Activated naive CD8-positive, alpha-beta T cell (primary cell): ENCODE data around the gene M1AP.

Experiments
- H3K27ac Mint-ChIP-seq: one replicate; pipeline ENCODE4 v1.8.0; 2021; ENCODE audit warnings: mixed read lengths
- H3K27me3 Mint-ChIP-seq: one replicate; pipeline ENCODE4 v1.8.0; 2021; ENCODE audit warnings: mixed read lengths
- H3K36me3 Mint-ChIP-seq: one replicate; pipeline ENCODE4 v1.8.0; 2021; ENCODE audit warnings: mixed read lengths
- H3K4me1 Mint-ChIP-seq: one replicate; pipeline ENCODE4 v1.8.0; 2021; ENCODE audit warnings: low read depth, mixed read lengths
- H3K4me3 Mint-ChIP-seq: one replicate; pipeline ENCODE4 v1.8.0; 2021; ENCODE audit warnings: mild to moderate bottlenecking, mixed read lengths
- H3K9me3 Mint-ChIP-seq: one replicate; pipeline ENCODE4 v1.8.0; 2021; ENCODE audit warnings: low read depth, mixed read lengths

The M1AP gene

GRCh38 chr2:74588664-74589063, 59.5 kb downstream of the M1AP start:
- no peaks in the 10 kb centered on the region for H3K9me3 Mint-ChIP-seq
- no peak overlapping the region for H3K4me3 Mint-ChIP-seq
- H3K27me3 Mint-ChIP-seq = peaks cover 4% of the 10 kb centered on the region
- H3K36me3 Mint-ChIP-seq = no peaks in the 10 kb centered on the region
- H3K4me1 Mint-ChIP-seq = peaks cover 8% of the 10 kb centered on the region
- H3K27ac Mint-ChIP-seq = no peak overlapping the region

DNA sequence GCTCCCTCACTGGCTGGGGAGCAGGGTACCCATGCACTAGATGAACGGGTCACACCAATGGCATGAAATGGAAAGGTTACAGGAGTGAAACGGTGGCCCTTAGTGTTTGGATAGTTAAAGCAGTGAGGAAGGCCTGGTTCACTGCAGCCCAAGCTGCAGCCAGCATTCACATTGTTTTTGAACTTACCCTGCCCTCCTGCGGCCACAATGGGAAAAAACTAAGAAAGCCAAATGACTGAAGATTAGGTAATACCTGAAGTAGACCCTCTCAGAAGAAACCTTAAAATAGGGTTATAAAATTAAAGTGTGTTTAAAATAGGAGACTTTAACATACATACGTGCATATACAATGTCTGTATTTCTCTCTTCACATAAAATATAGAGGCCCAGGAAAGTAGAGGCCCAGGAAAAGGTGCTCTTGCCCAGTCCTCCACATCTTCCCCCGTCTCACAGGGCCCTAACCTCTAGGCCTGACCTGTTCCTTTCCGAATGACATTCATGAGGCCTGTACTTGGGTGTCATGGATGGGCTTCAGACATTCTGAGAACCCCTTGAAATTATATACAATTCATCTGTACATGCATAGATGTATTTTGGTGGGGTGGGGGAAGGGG, 60.4 kb downstream of the M1AP start:
- H3K4me1 Mint-ChIP-seq = peaks cover 8% of the 10 kb centered on the region
- peaks cover under 1% of the 10 kb centered on the region for H3K27me3 Mint-ChIP-seq
- H3K9me3 Mint-ChIP-seq = no peaks in the 10 kb centered on the region
- no peak overlapping the region for H3K27ac Mint-ChIP-seq
- no peak overlapping the region for H3K4me3 Mint-ChIP-seq
- H3K36me3 Mint-ChIP-seq = no peaks in the 10 kb centered on the region

DNA sequence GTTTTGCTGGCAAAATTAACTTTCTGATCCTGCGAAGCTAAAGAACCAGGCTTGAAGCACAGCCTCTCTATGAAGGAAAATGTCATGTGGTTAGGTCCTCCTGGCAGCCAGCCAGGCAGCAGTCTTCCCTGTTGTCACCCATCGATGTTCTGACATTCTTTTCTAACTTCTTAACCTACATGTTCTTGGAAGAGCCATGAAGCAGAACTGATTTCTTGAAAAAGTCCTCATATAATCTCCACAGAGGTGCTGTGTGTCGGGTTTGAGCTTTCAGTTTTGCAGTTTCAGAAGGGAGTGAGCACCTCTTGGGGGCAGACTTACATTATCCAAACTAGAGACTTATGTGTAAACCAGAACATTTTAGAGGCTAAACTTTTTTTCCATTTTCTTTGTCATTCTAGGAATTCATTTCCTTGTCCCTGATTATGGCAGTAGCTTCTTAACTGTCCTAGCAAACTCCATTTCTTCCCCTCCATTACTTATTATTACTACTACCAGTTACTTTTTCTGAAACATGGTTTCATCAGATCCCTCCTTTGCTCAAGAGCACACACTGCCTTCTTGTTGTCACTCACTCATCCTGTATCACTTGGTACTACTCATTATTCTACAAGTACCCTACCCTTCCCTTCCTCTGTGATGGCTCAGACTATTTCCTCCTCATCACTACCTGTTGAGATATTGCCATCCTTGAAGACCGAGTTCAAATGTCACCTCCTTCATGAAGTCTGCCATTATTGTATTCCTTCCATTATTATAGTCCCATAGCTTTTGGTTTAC, 62.5 kb downstream of the M1AP start:
- no peaks in the 10 kb centered on the region for H3K27me3 Mint-ChIP-seq
- no peaks in the 10 kb centered on the region for H3K36me3 Mint-ChIP-seq
- peaks cover 8% of the 10 kb centered on the region for H3K4me1 Mint-ChIP-seq
- H3K9me3 Mint-ChIP-seq = no peaks in the 10 kb centered on the region
- H3K4me3 Mint-ChIP-seq = no peak overlapping the region
- no peak overlapping the region for H3K27ac Mint-ChIP-seq

DNA sequence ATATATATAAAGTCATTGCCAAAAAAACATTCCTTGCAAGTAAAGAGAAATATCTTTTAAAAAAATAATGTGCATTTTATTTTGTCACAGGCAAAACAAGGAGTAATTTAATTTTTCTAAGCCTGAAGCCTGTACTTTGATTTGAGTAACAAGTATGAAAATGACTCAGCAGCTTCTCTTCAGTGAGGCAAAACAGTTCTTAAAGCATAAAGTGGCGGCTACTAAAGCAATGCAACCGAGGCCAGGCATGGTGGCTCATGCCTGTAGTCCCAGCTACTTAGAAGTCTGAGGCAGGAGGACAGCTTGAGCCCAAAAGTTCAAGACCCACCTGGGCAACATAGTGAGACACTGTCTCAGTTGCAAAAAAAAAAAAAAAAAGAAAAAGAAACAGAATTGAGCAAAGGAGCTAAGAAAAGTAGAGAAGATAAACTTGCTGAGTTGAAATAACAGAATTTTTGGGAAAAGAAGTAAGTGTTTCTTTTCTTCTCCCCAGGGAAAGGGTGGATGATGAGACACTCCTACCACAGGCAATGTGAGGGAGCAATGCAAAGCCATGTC, 64.0 kb downstream of the M1AP start:
- Mint-ChIP-seq H3K27ac (no peak overlapping the region), H3K4me3 (no peak overlapping the region), H3K4me1 (peaks cover 8% of the 10 kb centered on the region), H3K27me3 (peaks cover 5% of the 10 kb centered on the region), H3K9me3 (no peaks in the 10 kb centered on the region), H3K36me3 (no peaks in the 10 kb centered on the region)

- peaks cover 5% of the 10 kb centered on the region for H3K27me3 Mint-ChIP-seq
- no peaks in the 10 kb centered on the region for H3K9me3 Mint-ChIP-seq
- H3K36me3 Mint-ChIP-seq = no peaks in the 10 kb centered on the region
- H3K4me1 Mint-ChIP-seq = peaks cover 8% of the 10 kb centered on the region
- no peak overlapping the region for H3K4me3 Mint-ChIP-seq
- no peak overlapping the region for H3K27ac Mint-ChIP-seq
These were observed 64.6 kb downstream of the M1AP start for GRCh38 chr2:74583504-74583903.

- no peaks in the 10 kb centered on the region for H3K36me3 Mint-ChIP-seq
- H3K4me3 Mint-ChIP-seq = no peak overlapping the region
- H3K27ac Mint-ChIP-seq = no peak overlapping the region
- peaks cover 8% of the 10 kb centered on the region for H3K4me1 Mint-ChIP-seq
- peaks cover 5% of the 10 kb centered on the region for H3K27me3 Mint-ChIP-seq
- H3K9me3 Mint-ChIP-seq = no peaks in the 10 kb centered on the region
These were observed 65.9 kb downstream of the M1AP start for GRCh38 chr2:74582184-74582583.

DNA sequence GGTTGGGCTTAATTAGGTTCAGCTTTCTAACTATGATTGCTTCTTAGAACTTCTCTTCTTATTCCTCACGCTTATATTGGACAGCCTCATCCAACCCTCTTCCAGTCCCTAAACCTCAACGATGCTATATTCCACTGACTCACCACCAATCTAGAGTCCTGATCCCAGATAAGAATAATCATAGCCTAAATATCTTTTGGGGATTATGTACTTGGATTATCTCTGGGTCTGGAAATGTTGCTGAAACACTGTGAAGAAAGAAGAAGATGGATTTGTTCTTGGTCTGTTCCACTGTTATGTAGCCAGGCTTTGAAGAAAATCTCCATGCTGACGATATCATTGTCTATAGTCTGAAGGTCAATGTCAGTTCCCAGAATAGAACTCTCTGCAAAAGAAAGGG, 66.7 kb downstream of the M1AP start:
- peaks cover 8% of the 10 kb centered on the region for H3K4me1 Mint-ChIP-seq
- H3K36me3 Mint-ChIP-seq = no peaks in the 10 kb centered on the region
- no peak overlapping the region for H3K4me3 Mint-ChIP-seq
- H3K27ac Mint-ChIP-seq = no peak overlapping the region
- peaks cover 5% of the 10 kb centered on the region for H3K27me3 Mint-ChIP-seq
- H3K9me3 Mint-ChIP-seq = no peaks in the 10 kb centered on the region

DNA sequence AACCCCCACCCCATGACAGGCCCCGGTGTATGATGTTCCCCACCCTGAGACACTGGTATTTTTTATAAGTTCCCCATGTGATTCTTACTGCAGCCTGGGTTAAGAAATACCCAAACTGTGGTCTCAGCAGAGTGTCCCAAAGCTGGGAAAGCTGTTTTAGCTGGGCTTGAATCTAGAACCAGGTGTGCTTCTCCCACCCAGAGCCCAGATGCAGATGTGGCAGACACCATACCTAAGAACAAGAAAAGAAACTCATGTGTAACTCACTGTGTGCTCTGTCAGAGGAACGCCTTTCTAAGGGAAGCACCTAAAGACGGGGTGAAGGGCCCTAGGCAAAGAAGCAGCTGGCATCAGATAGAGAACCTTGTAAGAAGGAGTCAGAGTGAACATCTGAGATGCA, 69.7 kb downstream of the M1AP start:
- Mint-ChIP-seq H3K9me3 (no peaks in the 10 kb centered on the region), H3K36me3 (peaks cover 3% of the 10 kb centered on the region), H3K27ac (no peak overlapping the region), H3K27me3 (peaks cover 5% of the 10 kb centered on the region), H3K4me1 (peaks cover 15% of the 10 kb centered on the region), H3K4me3 (no peak overlapping the region)

DNA sequence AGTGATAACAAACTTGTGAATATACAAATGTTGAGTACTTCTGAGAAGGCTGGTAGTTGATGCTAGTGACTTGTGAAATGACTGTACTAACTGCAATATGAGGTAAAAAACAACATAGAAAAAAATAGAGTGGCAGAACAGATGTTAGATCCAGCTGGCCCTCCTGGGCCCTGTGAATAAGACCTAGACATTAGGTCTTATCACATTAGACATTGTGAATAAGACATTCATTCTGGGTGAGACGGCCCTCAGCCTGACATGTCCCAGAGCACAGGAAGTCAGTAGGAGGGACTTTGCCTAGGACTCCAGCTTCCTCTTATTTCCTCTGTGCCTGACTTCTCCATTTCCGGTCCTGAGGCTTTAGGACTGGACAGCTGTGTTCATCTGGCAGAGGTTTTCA, 70.7 kb downstream of the M1AP start:
- no peak overlapping the region for H3K4me3 Mint-ChIP-seq
- peaks cover 15% of the 10 kb centered on the region for H3K4me1 Mint-ChIP-seq
- H3K27ac Mint-ChIP-seq = no peak overlapping the region
- peaks cover 5% of the 10 kb centered on the region for H3K27me3 Mint-ChIP-seq
- H3K36me3 Mint-ChIP-seq = peaks cover 3% of the 10 kb centered on the region
- no peaks in the 10 kb centered on the region for H3K9me3 Mint-ChIP-seq

- Mint-ChIP-seq H3K27me3 (peaks cover 5% of the 10 kb centered on the region), H3K36me3 (peaks cover 3% of the 10 kb centered on the region), H3K9me3 (no peaks in the 10 kb centered on the region), H3K27ac (no peak overlapping the region), H3K4me1 (peaks cover 15% of the 10 kb centered on the region), H3K4me3 (no peak overlapping the region)
These were observed 71.3 kb downstream of the M1AP start for GRCh38 chr2:74576863-74577229.

DNA sequence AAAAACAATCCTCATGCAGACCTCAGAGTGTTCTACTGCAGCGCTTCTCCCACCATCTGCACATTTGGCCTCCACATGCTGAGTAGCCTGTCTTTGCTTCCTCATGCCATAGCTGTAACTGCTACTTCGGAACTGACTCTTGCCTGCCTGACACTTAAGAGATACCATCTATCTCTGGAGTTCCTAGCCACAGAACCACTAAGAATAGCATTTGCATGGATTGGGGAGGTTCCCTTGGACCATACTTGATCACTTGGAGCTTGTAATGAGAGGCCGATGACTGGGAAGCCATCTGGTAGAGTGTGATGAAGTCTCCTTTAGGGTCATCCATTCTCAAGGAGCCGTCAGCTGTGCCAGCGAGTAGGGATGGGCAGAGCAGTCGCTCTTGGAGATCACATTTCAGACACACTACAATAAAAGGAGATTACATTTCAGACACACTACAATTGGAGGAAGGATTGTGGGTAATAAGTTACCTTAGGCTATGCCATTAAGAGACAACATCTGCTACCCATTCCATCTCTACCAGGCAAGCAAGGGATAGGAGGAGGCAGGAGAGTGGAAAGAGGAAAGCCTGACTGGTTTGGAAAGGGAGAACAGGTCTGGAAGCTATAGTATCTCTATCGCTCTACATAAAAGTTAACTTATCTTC, 71.8 kb downstream of the M1AP start:
- H3K4me3 Mint-ChIP-seq = no peak overlapping the region
- no peaks in the 10 kb centered on the region for H3K9me3 Mint-ChIP-seq
- no peak overlapping the region for H3K27ac Mint-ChIP-seq
- peaks cover 3% of the 10 kb centered on the region for H3K36me3 Mint-ChIP-seq
- peaks cover 5% of the 10 kb centered on the region for H3K27me3 Mint-ChIP-seq
- peaks cover 15% of the 10 kb centered on the region for H3K4me1 Mint-ChIP-seq

- H3K4me1 Mint-ChIP-seq = peaks cover 15% of the 10 kb centered on the region
- H3K4me3 Mint-ChIP-seq = no peak overlapping the region
- no peak overlapping the region for H3K27ac Mint-ChIP-seq
- H3K27me3 Mint-ChIP-seq = peaks cover 4% of the 10 kb centered on the region
- no peaks in the 10 kb centered on the region for H3K9me3 Mint-ChIP-seq
- H3K36me3 Mint-ChIP-seq = peaks cover 3% of the 10 kb centered on the region
These were observed 72.8 kb downstream of the M1AP start for GRCh38 chr2:74575320-74575719.

- Mint-ChIP-seq H3K27ac (peak overlapping the region; percentile 81), H3K27me3 (no peaks in the 10 kb centered on the region), H3K9me3 (no peaks in the 10 kb centered on the region), H3K36me3 (peaks cover 3% of the 10 kb centered on the region), H3K4me1 (peaks cover 15% of the 10 kb centered on the region), H3K4me3 (peak overlapping the region; percentile 68)
These were observed 74.2 kb downstream of the M1AP start for GRCh38 chr2:74573747-74574562.

DNA sequence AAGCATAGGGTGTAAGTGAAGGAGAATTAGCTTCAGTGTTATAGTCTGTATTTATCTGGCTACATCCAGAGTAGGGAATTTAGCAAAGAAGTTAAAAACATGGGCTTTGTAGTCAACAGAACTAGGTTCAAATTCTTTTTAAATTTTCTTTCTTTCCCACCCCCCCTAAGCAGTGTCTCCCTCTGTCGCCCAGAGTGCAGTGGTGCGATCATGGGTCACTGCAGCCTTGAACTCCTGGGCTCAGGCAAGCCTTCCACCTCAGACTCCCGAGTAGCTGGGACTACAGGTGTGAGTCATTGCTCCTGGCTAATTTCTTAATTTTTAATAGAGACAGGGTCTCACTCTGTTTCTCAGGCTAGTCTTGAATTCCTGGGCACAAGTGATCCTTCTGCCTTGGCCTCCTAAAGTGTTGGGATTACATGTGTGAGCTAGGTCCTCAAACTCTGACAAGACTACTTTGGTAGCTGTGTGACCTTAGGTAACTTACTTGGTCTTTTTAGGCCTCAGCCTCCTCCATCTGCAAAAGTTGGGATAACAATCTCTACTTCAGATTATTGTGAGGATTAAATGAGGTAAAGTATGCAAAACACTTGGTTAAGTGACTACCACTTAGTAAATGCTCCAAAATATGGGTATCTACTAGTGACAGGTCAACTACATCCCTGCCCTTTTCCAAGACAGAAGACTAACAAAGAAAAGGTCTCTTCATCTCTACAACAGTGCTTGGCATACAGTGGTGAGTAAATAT, 75.8 kb downstream of the M1AP start:
- Mint-ChIP-seq H3K4me3 (no peak overlapping the region), H3K4me1 (peaks cover 15% of the 10 kb centered on the region), H3K27me3 (no peaks in the 10 kb centered on the region), H3K27ac (no peak overlapping the region), H3K36me3 (peaks cover 3% of the 10 kb centered on the region), H3K9me3 (no peaks in the 10 kb centered on the region)
